HG02588 (cell line): ENCODE measurements around the gene OR10D3.
"Not testable (repeated sequence)": the region's sequence is repeated elsewhere in the genome, so short reads cannot be mapped to it uniquely, and the experiment has no call there.

Experiments used
- ATAC-seq: cut with Tn5 transposase; IDR thresholded peaks from one replicate; pipeline ENCODE4 v1.9.1; 2021; ENCODE audit warnings: mild to moderate bottlenecking, moderate library complexity; ENCODE audit not compliant: unreplicated experiment

The OR10D3 gene

GRCh38 chr11:124183068-124183467 lies at the start of gene OR10D3:
TSS of gene OR10D3 (plus strand) at chr11:124183345. CDS start at chr11:124185270, 1,925 bp downstream.
- ATAC-seq = no peak

- ATAC-seq = no peak
These were observed 40.1 kb upstream of the OR10D3 start for GRCh38 chr11:124143034-124143433.

- ATAC-seq = no peak
These were observed 35.2 kb upstream of the OR10D3 start for GRCh38 chr11:124147951-124148350.

GRCh38 chr11:124150684-124151083 lies 32.5 kb upstream of the OR10D3 start:
- no peak for ATAC-seq

- no peak for ATAC-seq
These were observed 30.3 kb upstream of the OR10D3 start for GRCh38 chr11:124152770-124153407.

GRCh38 chr11:124153821-124154220 lies 29.3 kb upstream of the OR10D3 start:
- ATAC-seq = no peak

- no peak for ATAC-seq
These were observed 23.7 kb upstream of the OR10D3 start for GRCh38 chr11:124159481-124159880.

GRCh38 chr11:124160986-124161385 lies 22.2 kb upstream of the OR10D3 start:
- no peak for ATAC-seq

GRCh38 chr11:124167826-124168231 lies 15.3 kb upstream of the OR10D3 start:
- ATAC-seq = no peak

GRCh38 chr11:124168796-124169195 lies 14.3 kb upstream of the OR10D3 start:
- no peak for ATAC-seq

GRCh38 chr11:124170315-124170714 lies 12.8 kb upstream of the OR10D3 start:
- ATAC-seq = not testable (repeated sequence)

- no peak for ATAC-seq
These were observed 12.2 kb upstream of the OR10D3 start for GRCh38 chr11:124170801-124171586.

- ATAC-seq = no peak
These were observed 11.0 kb upstream of the OR10D3 start for GRCh38 chr11:124172101-124172500.

- ATAC-seq = no peak
These were observed 10.5 kb upstream of the OR10D3 start for GRCh38 chr11:124172599-124172998.

- no peak for ATAC-seq
These were observed 9.1 kb upstream of the OR10D3 start for GRCh38 chr11:124174001-124174583.

GRCh38 chr11:124176925-124177715 lies 6.0 kb upstream of the OR10D3 start:
- peak; percentile 66 for ATAC-seq

GRCh38 chr11:124179310-124179709 lies 3.8 kb upstream of the OR10D3 start:
- no peak for ATAC-seq

- no peak for ATAC-seq
These were observed 7.4 kb downstream of the OR10D3 start for GRCh38 chr11:124190298-124191139.

- peak; percentile 50 for ATAC-seq
These were observed 10.3 kb downstream of the OR10D3 start for GRCh38 chr11:124193221-124194010.
